ENCODE data around the gene OOEP.
A peak's percentile ranks its signal among the peaks of the same experiment; 100 is the strongest.
"Not testable (repeated sequence)": the region's sequence is repeated elsewhere in the genome, so short reads cannot be mapped to it uniquely, and the experiment has no call there.

Gene OOEP

GRCh38 chr6:73369563-73369962, at the start of gene OOEP:
TSS of gene OOEP (minus strand) at chr6:73369897. CDS start at chr6:73369792, 105 bp downstream.
- no peak for DNase-seq (ENCODE audit: low spot score)

DNA sequence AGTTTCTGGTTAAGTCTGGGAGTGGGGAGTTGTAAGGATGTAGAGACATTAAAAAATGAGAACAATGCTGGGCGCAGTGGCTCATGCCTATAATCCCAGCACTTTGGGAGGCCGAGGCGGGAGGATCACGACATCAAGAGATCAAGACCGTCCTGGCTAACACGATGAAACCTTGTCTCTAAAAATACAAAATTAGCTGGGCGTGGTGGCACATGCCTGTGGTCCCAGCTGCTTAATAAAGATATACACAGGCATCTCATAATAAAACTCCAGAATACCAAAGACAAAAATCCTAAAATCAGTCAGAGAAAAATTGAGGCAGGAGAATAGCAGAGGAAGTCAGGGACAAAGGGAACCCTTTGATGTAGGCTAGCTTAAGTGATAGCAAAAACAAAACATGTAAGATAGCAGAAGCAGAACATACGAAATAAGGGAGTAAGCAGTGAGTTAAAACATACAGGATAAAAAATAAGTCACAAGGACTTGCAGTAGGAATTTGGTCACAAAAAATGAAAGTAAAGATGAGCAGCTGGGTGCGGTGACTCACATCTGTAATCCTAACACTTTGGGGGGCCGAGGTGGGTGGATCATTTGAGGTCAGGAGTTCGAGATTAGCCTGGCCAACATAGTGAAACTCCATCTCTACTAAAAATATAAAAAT, 48.5 kb upstream of the OOEP start:
- no peak for DNase-seq (ENCODE audit: low spot score)

GRCh38 chr6:73413102-73413501, 43.4 kb upstream of the OOEP start:
- no peak for DNase-seq (ENCODE audit: low spot score)

- DNase-seq (ENCODE audit: low spot score): no peak
These were observed 39.7 kb upstream of the OOEP start for GRCh38 chr6:73409395-73409794.

DNA sequence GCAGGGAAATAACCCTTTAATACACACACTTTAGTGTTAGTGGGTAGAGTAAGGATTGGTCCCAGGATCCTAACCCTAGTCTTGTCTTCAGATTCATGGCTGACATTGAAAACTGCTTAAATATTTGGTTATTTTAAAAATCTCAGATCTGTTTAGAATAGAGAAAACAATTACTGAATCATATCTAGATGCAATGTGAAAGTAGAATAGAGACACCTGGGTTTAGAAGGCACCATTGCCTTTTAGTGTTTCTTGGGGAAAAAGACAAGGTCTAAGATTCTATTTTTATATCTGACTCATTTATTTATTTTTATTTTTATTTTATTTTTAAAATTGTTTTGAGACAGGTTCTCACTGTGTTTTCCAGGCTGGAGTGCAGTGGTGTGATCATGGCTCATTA, 31.0 kb upstream of the OOEP start:
- DNase-seq (ENCODE audit: low spot score): no peak

DNA sequence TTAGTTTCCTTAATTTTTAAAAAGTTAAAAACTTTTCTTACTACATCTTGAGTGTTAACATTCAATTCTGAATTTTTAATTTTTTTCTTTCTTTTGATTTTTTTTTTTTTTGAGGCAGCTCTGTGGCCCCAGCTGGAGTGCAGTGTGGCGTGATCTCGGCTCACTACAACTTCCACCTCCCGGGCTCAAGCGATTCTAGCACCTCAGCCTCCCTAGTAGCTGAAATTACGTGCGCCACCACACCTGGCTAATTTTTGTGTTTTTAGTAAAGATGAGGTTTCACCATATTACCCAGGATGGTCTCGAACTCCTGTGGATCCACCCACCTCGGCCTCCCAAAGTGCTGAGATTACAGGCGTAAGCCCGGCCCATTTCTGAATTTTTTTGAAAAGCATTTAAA, 26.2 kb upstream of the OOEP start:
- no peak for DNase-seq (ENCODE audit: low spot score)

GRCh38 chr6:73394577-73395354, 25.1 kb upstream of the OOEP start, which contains the start of gene DDX43:
TSS of gene DDX43 (plus strand) at chr6:73394828. CDS start at chr6:73394906, 78 bp downstream.
- no peak for DNase-seq (ENCODE audit: low spot score)

DNA sequence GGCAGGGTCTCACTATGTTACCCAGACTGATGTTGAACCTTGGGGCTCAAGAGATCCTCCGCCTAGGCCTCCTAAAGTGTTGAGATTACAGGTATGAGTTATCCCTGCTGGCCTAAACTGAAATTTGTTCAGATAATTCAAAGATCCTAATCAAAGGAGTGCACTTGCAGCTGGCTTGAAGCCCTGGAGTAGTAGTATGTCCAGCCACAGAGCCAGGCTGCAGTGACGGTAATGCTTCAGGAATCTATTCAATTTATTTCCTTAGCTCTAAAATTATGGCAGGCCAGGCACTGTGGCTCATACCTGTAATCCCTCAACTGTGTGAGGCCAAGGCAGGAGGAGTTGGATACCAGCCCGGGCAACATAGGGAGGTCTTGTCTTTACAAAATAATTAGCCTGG, 23.6 kb upstream of the OOEP start:
- DNase-seq (ENCODE audit: low spot score): no peak

DNA sequence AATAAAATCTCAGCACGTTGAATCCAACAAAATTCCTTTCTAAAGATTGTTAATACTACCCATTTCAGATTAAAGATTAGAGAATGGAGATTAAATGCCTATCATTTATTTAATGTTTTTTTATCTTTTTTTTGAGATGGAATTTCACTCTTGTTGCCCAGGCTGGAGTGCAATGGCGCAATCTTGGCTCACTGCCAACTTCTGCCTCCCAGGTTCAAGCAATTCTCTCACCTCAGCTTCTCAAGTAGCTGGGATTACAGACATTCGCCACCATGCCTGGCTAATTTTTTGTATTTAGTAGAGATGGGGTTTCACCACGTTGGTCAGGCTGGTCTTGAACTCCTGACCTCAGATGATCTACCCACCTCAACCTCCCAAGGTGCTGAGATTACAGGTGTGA, 22.5 kb upstream of the OOEP start:
- DNase-seq (ENCODE audit: low spot score): not testable (repeated sequence)

DNA sequence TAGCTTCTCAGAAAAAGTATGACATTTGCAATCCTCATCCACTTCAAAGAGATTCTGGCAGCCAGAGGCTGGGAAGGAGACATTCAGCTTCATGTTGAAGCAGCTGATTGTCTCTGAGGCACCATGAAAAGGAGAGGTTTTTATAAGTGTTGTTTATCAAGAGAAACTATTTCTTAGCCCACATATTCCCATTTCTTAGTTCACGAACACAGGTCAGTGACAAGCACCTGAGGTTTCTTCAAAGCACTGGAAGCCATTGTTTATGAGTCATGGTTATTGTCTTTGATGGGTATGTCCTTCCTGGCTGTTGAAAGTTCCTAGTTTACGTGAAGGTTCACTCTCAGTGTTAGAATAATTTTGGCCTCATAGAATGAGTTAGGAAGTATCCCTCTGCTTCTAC, 22.0 kb upstream of the OOEP start:
- no peak for DNase-seq (ENCODE audit: low spot score)

DNA sequence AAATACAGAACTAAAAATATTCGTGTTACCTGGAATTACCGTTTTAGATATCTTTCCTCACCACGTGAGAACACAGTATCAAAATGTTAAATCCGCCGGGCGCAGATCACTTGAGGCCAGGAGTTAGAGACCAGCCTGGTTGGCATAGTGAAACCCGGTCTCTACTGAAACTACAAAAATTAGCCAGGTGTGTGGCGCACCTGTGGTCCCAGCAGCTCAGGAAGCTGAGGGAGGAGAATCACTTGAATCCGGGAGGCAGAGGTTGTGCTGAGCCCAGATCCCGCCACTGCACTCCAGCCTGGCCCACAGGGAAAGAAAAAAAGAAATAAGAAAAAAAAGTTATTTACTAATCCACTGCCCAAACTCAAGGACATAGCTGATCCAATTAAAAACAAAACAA, 20.2 kb upstream of the OOEP start:
- DNase-seq (ENCODE audit: low spot score): no peak

GRCh38 chr6:73388800-73389512, 19.3 kb upstream of the OOEP start:
- peak; percentile 77 for DNase-seq (ENCODE audit: low spot score)

- no peak for DNase-seq (ENCODE audit: low spot score)
These were observed 18.7 kb upstream of the OOEP start for GRCh38 chr6:73388433-73388799.

GRCh38 chr6:73382462-73383113, 12.9 kb upstream of the OOEP start:
- DNase-seq (ENCODE audit: low spot score): no peak

- DNase-seq (ENCODE audit: low spot score): not testable (repeated sequence)
These were observed 11.8 kb upstream of the OOEP start for GRCh38 chr6:73381531-73381930.

DNA sequence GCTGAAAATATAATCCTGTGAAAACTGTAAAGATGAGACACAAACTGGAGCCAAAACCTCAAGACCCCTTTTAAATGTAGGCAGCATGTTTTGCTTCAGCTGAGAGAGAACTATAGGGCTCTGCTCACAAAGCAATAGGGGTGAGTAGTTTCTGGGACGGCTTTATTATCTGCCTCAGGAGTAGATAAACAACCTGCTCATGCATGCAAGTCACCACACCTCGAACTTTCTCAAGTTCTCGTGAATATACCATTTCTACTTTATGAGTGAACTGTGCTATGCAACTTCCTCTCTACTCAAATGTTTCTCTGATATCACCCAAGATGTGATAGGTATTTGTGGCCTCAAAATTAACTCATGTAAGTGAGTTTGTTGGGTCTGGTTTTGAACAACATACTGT, 7.5 kb upstream of the OOEP start:
- DNase-seq (ENCODE audit: low spot score): no peak

DNA sequence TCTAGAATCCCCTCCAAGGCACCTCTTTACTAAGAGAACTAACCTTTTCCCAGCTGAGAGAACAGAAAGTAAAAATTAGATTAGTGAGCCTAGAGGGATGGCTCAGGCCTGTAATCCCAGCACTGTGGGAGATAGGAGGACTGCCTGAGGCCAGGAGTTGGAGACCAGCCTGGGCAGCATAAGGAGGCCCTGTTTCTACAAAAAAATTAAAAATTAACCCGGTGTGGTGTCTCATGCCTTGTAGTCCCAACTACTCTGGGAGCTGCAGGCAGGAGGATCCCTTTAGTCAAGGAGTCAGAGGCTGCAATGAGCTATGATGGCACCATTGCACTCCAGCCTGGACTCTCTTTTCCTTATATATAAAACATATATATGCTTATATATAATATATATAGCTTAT, 5.5 kb upstream of the OOEP start:
- DNase-seq (ENCODE audit: low spot score): no peak

DNA sequence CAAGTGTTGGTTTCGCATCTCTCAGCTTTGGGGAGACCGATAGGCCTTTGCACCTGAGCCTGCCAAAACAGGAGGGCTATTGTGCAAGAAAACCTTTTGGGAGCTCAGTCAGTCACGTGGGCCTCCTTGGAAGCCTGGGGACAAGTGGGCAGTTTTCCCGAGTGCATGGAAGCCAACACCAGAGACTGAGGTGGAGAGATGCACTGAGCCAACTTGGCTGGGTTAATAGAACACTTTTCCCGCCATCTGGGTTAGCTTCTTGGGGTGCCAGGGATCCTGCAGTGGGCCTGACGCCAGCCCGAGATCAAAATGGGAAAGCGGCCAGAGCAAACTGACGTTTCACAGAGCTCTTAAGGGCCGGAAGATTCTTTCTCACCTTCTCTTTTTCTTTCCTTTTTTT, 2.8 kb upstream of the OOEP start:
- DNase-seq (ENCODE audit: low spot score): no peak

GRCh38 chr6:73371984-73372383, 2.3 kb upstream of the OOEP start:
- DNase-seq (ENCODE audit: low spot score): no peak

DNA sequence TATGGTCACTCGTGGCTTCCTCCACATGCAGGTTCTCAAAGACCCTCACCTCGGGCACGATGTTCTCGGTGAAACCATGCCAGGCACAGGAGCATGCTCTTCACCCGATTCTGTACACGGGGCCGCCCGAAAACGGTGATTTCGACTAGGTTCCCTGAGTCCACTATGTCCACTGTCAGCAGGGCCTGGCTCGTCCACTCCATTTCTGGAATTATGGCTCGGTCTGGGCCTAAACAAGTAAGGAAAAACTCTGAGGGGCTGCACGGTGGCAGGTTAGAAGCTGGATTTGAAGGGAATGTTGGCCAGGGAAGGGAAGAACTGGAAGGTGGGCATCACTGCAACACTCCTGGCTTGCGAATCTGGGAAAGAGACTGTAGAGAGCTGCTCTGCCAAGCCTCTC, 540 bp downstream of the OOEP start:
- no peak for DNase-seq (ENCODE audit: low spot score)

- no peak for DNase-seq (ENCODE audit: low spot score)
These were observed 1.0 kb downstream of the OOEP start for GRCh38 chr6:73368675-73369074.

DNA sequence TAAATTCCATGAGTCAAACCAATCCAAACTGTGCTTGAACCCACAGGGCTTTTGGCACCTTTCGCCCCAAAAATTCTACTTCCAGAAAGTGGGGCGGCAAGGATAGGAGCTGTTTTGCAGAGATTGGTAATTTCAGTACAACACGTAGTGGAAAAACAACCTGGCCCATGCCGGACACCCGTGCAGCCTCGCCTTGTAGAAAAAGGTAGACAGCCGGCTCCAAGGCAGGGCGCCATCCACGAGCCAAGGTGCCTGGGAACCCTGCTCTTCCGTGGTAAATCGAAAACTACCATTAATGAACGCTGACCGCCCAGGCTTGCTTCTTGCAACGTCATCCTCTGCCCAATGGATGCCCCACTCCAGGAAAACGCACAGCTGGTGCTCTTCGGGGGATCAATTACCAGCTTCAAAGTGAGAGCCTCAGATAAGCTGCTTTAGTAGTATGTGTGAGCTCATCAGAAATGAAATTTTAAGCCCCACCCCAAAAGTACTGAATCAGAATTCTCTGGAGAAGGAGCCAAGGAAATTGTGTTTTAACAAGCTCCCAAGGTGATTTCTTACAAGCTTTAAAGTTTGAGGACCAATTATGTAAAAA, 1.8 kb downstream of the OOEP start:
- DNase-seq (ENCODE audit: low spot score): no peak

Data from ecto neural progenitor cell (in vitro differentiated cells).